Measurements from ENCODE around the gene CEP128. TPM values are rescaled to one million over a fixed set of nuclear protein-coding genes. Genes with fewer than 3 reads are reported as not detected.

CEP128 gene
- total and polyA plus RNA-seq, 5 donors from 2014 or later = 9.3 to 82.8 (median 10.8) TPM

DNA sequence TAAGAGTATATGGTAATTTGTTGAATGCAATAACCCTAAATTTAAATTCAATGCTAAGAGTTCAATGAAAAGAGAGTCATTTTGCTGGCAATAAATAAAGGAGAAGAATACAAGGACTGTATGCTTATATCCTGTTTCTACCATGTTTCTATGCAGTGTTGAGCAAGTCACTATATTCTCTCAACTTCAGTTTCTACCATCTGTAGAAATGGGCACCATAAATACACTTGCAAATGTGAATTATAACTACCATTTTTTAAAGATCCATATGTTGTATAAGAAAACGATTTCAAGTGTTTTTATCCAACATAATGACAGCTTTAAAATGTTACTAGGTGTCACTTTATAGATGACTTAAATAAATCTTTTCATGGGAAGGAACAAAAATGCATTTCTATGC is 170.3 kb downstream of the CEP128 start:
- Histone ChIP-seq H3K4me1 (ENCODE audit: control insufficient read depth, insufficient read depth, low read length, poor library complexity, severe bottlenecking) (no peaks in the 10 kb centered on the region), H3K27me3 (ENCODE audit: control insufficient read depth, insufficient read depth, low read length) (no peaks in the 10 kb centered on the region), H3K36me3 (ENCODE audit: control insufficient read depth, insufficient read depth, low read length) (peaks cover 3% of the 10 kb centered on the region), H3K27ac (ENCODE audit: insufficient read depth, low read length, poor library complexity, severe bottlenecking) (no peak overlapping the region), H3K9me3 (ENCODE audit: control insufficient read depth in 2 of 2, low read length in 2 of 2) (no peaks in the 10 kb centered on the region), H3K4me3 (ENCODE audit: low read depth, low read length) (no peak overlapping the region)
- H3K36me3 Mint-ChIP-seq = peaks cover 21% of the 10 kb centered on the region
- ATAC-seq (ENCODE audit: low read depth in 2 of 2) (no peak), DNase-seq (no peak)
- no peaks in the 10 kb centered on the region for H3K27me3 Mint-ChIP-seq
- peaks cover 0 to 2% (median 0%) of the 10 kb centered on the region in 7 donors for H3K9me3 Mint-ChIP-seq
- H3K27ac Mint-ChIP-seq = no peak overlapping the region
- H3K4me1 Mint-ChIP-seq = no peaks in the 10 kb centered on the region
- H3K4me3 Mint-ChIP-seq = no peak overlapping the region

GRCh38 chr14:80770114-80770908 is 171.2 kb downstream of the CEP128 start:
- DNase-seq (no peak), ATAC-seq (ENCODE audit: low read depth in 2 of 2) (no peak)
- H3K9me3 Mint-ChIP-seq = peaks cover 0 to 2% (median 0%) of the 10 kb centered on the region in 7 donors
- Histone ChIP-seq H3K27ac (ENCODE audit: insufficient read depth, low read length, poor library complexity, severe bottlenecking) (no peak overlapping the region), H3K4me3 (ENCODE audit: low read depth, low read length) (no peak overlapping the region), H3K36me3 (ENCODE audit: control insufficient read depth, insufficient read depth, low read length) (peaks cover 3% of the 10 kb centered on the region), H3K9me3 (ENCODE audit: control insufficient read depth in 2 of 2, low read length in 2 of 2) (no peaks in the 10 kb centered on the region), H3K27me3 (ENCODE audit: control insufficient read depth, insufficient read depth, low read length) (no peaks in the 10 kb centered on the region), H3K4me1 (ENCODE audit: control insufficient read depth, insufficient read depth, low read length, poor library complexity, severe bottlenecking) (no peaks in the 10 kb centered on the region)
- H3K4me3 Mint-ChIP-seq = no peak overlapping the region
- no peak overlapping the region for H3K27ac Mint-ChIP-seq
- no peaks in the 10 kb centered on the region for H3K27me3 Mint-ChIP-seq
- no peaks in the 10 kb centered on the region for H3K4me1 Mint-ChIP-seq
- peaks cover 21% of the 10 kb centered on the region for H3K36me3 Mint-ChIP-seq

DNA sequence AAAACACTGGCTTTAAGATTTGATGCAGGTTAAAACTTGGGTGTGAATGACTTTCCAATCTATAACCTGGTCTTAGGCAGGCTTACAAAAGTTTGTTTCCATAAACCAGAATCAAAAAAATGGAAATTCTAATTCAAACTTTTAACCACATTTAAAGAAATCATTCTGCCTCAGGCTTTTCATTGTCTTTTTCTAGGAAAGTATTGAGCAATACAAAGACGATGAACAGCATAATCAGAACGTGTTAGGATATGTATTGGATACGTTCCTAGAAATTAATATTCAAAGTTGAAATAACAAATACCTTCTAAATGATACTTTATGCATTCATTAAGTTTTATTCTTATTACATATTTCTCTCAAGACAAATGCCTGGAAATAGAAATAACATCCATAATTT is 172.9 kb downstream of the CEP128 start:
- no peak overlapping the region for H3K4me3 ChIP-seq (ENCODE audit: low read depth, low read length)
- Mint-ChIP-seq H3K4me1 (peaks cover 0 to 5% (median 0%) of the 10 kb centered on the region in 4 donors), H3K9me3 (peaks cover 0 to 4% (median 0%) of the 10 kb centered on the region in 7 donors), H3K27ac (no peak overlapping the region), H3K36me3 (peaks cover 17% of the 10 kb centered on the region), H3K4me3 (no peak overlapping the region), H3K27me3 (no peaks in the 10 kb centered on the region)
- H3K4me1 ChIP-seq (ENCODE audit: control insufficient read depth, insufficient read depth, low read length, poor library complexity, severe bottlenecking) = no peaks in the 10 kb centered on the region
- peaks cover 3% of the 10 kb centered on the region for H3K36me3 ChIP-seq (ENCODE audit: control insufficient read depth, insufficient read depth, low read length)
- ATAC-seq (ENCODE audit: low read depth in 2 of 2) (no peak), DNase-seq (no peak)
- no peaks in the 10 kb centered on the region for H3K9me3 ChIP-seq (ENCODE audit: control insufficient read depth in 2 of 2, low read length in 2 of 2)
- H3K27me3 ChIP-seq (ENCODE audit: control insufficient read depth, insufficient read depth, low read length) = no peaks in the 10 kb centered on the region
- H3K27ac ChIP-seq (ENCODE audit: insufficient read depth, low read length, poor library complexity, severe bottlenecking) = no peak overlapping the region

DNA sequence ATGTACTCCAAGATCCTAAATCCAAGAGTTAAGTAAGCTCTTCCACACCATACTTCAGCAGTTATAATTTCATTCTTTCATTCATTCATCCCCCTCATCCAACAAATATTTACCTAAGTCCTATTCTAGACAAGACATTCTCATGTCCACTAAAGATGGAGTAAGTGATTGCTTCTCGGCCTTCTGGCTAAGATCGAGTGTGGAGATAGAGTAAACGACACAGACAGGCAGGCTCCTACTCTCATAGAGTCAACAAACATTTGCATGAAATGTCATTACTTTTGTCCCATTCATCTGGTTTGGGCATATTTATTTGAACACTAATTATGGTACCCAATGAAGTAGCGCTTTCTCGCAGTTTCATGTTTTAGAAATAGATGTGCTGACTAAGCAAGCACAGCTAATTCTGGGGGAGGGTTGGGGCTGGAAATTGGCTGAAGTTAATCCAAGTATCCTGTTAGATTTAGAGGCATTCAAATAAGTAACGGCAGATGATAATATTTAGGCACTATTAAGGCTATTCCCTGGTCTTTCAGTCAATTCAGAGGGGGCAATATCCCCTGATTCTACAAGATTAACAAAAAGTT is 176.5 kb downstream of the CEP128 start:
- Histone ChIP-seq H3K36me3 (ENCODE audit: control insufficient read depth, insufficient read depth, low read length) (peaks cover 6% of the 10 kb centered on the region), H3K27me3 (ENCODE audit: control insufficient read depth, insufficient read depth, low read length) (no peaks in the 10 kb centered on the region), H3K4me3 (ENCODE audit: low read depth, low read length) (no peak overlapping the region), H3K4me1 (ENCODE audit: control insufficient read depth, insufficient read depth, low read length, poor library complexity, severe bottlenecking) (no peaks in the 10 kb centered on the region), H3K27ac (ENCODE audit: insufficient read depth, low read length, poor library complexity, severe bottlenecking) (no peak overlapping the region), H3K9me3 (ENCODE audit: control insufficient read depth in 2 of 2, low read length in 2 of 2) (no peaks in the 10 kb centered on the region)
- DNase-seq (no peak), ATAC-seq (ENCODE audit: low read depth in 2 of 2) (no peak)
- Mint-ChIP-seq H3K4me1 (peaks cover 0 to 5% (median 0%) of the 10 kb centered on the region in 4 donors), H3K27me3 (no peaks in the 10 kb centered on the region), H3K27ac (no peak overlapping the region), H3K36me3 (peaks cover 12% of the 10 kb centered on the region), H3K9me3 (peaks cover 0 to 4% (median 0%) of the 10 kb centered on the region in 7 donors), H3K4me3 (no peak overlapping the region)

DNA sequence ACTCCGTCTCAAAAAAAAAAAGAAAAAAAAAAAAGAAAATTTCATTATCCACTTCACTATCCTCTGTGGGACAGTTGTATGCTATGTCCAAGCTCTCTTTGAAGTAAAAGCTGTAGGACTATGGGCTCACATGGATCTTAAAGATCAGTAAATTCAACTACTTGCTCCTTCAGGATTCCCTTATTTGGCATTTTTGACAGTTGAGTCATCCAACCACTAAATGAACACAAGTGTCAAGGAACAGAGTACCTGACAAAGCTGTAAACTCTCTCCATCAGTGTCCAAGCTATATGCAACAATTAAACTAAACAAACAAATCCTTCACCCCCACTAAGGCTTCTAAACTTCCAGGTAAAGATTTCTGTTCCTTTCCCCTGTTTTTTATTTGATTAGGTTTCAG is 177.0 kb downstream of the CEP128 start:
- Mint-ChIP-seq H3K27ac (no peak overlapping the region), H3K27me3 (no peaks in the 10 kb centered on the region), H3K4me1 (peaks cover 0 to 5% (median 0%) of the 10 kb centered on the region in 4 donors), H3K9me3 (peaks cover 0 to 4% (median 0%) of the 10 kb centered on the region in 7 donors), H3K36me3 (peaks cover 12% of the 10 kb centered on the region), H3K4me3 (no peak overlapping the region)
- DNase-seq = no peak
- Histone ChIP-seq H3K27me3 (ENCODE audit: control insufficient read depth, insufficient read depth, low read length) (no peaks in the 10 kb centered on the region), H3K9me3 (ENCODE audit: control insufficient read depth in 2 of 2, low read length in 2 of 2) (no peaks in the 10 kb centered on the region), H3K4me3 (ENCODE audit: low read depth, low read length) (no peak overlapping the region), H3K27ac (ENCODE audit: insufficient read depth, low read length, poor library complexity, severe bottlenecking) (no peak overlapping the region), H3K4me1 (ENCODE audit: control insufficient read depth, insufficient read depth, low read length, poor library complexity, severe bottlenecking) (no peaks in the 10 kb centered on the region), H3K36me3 (ENCODE audit: control insufficient read depth, insufficient read depth, low read length) (peaks cover 6% of the 10 kb centered on the region)
- ATAC-seq (ENCODE audit: low read depth in 2 of 2) = no peak

- no peak overlapping the region for H3K4me3 Mint-ChIP-seq
- H3K9me3 ChIP-seq (ENCODE audit: control insufficient read depth in 2 of 2, low read length in 2 of 2) = no peaks in the 10 kb centered on the region
- peaks cover 0 to 4% (median 0%) of the 10 kb centered on the region in 7 donors for H3K9me3 Mint-ChIP-seq
- DNase-seq (no peak), ATAC-seq (ENCODE audit: low read depth in 2 of 2) (no peak)
- H3K36me3 ChIP-seq (ENCODE audit: control insufficient read depth, insufficient read depth, low read length) = peaks cover 8% of the 10 kb centered on the region
- H3K27me3 Mint-ChIP-seq = no peaks in the 10 kb centered on the region
- no peak overlapping the region for H3K27ac ChIP-seq (ENCODE audit: insufficient read depth, low read length, poor library complexity, severe bottlenecking)
- peaks cover 0 to 5% (median 0%) of the 10 kb centered on the region in 4 donors for H3K4me1 Mint-ChIP-seq
- peaks cover 24% of the 10 kb centered on the region for H3K36me3 Mint-ChIP-seq
- H3K27ac Mint-ChIP-seq = no peak overlapping the region
- H3K4me3 ChIP-seq (ENCODE audit: low read depth, low read length) = no peak overlapping the region
- no peaks in the 10 kb centered on the region for H3K27me3 ChIP-seq (ENCODE audit: control insufficient read depth, insufficient read depth, low read length)
- H3K4me1 ChIP-seq (ENCODE audit: control insufficient read depth, insufficient read depth, low read length, poor library complexity, severe bottlenecking) = no peaks in the 10 kb centered on the region
These were observed 178.8 kb downstream of the CEP128 start for GRCh38 chr14:80762641-80763228.

- no peaks in the 10 kb centered on the region for H3K27me3 ChIP-seq (ENCODE audit: control insufficient read depth, insufficient read depth, low read length)
- Mint-ChIP-seq H3K36me3 (peaks cover 39% of the 10 kb centered on the region), H3K27me3 (no peaks in the 10 kb centered on the region), H3K4me1 (peaks cover 0 to 2% (median 0%) of the 10 kb centered on the region in 4 donors), H3K27ac (no peak overlapping the region), H3K9me3 (no peaks in the 10 kb centered on the region), H3K4me3 (no peak overlapping the region)
- no peak overlapping the region for H3K27ac ChIP-seq (ENCODE audit: insufficient read depth, low read length, poor library complexity, severe bottlenecking)
- no peaks in the 10 kb centered on the region for H3K9me3 ChIP-seq (ENCODE audit: control insufficient read depth in 2 of 2, low read length in 2 of 2)
- no peaks in the 10 kb centered on the region for H3K4me1 ChIP-seq (ENCODE audit: control insufficient read depth, insufficient read depth, low read length, poor library complexity, severe bottlenecking)
- no peak for ATAC-seq (ENCODE audit: low read depth in 2 of 2)
- H3K4me3 ChIP-seq (ENCODE audit: low read depth, low read length) = no peak overlapping the region
- no peak for DNase-seq
- H3K36me3 ChIP-seq (ENCODE audit: control insufficient read depth, insufficient read depth, low read length) = peaks cover 17% of the 10 kb centered on the region
These were observed 186.8 kb downstream of the CEP128 start for GRCh38 chr14:80754696-80755095.

Measured in CD4-positive, CD25-positive, alpha-beta regulatory T cell (primary cell).